Measurements from ENCODE around the gene DLX4. TPM values are rescaled to one million over a fixed set of nuclear protein-coding genes. Genes with fewer than 3 reads are reported as not detected.

The DLX4 gene
- polyA plus RNA-seq, 1 donor from 2014 or later, result not detected

DNA sequence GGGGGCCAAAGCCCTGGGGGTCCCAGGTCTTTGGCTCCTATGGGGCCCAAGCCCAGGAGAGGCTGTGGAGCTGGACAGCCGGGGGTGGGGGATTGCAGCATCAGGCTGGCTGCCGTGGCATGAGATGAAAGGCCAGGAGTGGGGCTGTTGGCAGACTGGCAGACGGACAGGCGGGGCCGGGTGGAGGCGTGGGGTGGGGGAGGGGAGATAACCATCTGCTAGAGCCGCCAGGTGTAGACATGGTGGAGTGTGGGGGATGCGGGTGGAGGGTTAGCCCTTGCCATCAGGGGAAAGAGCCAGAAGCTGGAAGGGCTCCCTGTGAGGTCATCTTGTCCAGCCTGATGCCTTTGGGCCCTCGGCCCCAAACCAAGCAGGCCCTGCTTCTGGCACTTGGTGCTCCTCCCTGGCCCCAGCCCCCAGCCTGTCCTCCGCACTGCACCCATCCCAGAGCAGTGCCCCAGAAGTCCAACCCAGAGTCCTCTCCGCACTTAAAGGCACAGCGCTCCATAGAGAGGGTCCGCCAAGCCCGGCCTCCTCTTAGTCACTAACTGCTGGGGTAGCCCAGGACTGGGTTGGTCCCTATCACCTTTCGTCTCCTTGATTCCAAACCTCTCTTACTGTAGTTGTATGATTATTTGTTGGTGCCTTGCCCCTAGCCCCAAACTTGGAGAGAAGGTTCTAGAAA lies 33.3 kb upstream of the DLX4 start:
- Histone ChIP-seq H3K4me3 (ENCODE audit: low read length) (no peak overlapping the region), H4K20me1 (ENCODE audit: insufficient read depth) (no peaks in the 10 kb centered on the region), H3K27me3 (ENCODE audit: insufficient read depth, low read depth, low read length) (no peaks in the 10 kb centered on the region), H3K27ac (ENCODE audit: low read length) (no peak overlapping the region), H3K9ac (ENCODE audit: low read length) (no peak overlapping the region), H3K4me2 (ENCODE audit: low read length) (no peak overlapping the region), H3K36me3 (ENCODE audit: insufficient read depth, low read length) (no peaks in the 10 kb centered on the region), H3K9me2 (ENCODE audit: insufficient read depth, low read length) (no peaks in the 10 kb centered on the region), H2AFZ (ENCODE audit: low read depth, low read length) (no peak overlapping the region), H3K9me3 (ENCODE audit: low read length) (no peaks in the 10 kb centered on the region), H3K79me2 (replicated peaks; ENCODE audit: insufficient read depth, low read length) (no peaks in the 10 kb centered on the region), H3F3A (ENCODE audit: insufficient read depth, low read length, poor library complexity, severe bottlenecking) (no peaks in the 10 kb centered on the region)
- no peak for TF ChIP-seq TAF1 (IDR thresholded peaks at IDR 0.05; ENCODE audit: low read depth)
- TF ChIP-seq POLR2AphosphoS5 (IDR thresholded peaks at IDR 0.05), result no peak

DNA sequence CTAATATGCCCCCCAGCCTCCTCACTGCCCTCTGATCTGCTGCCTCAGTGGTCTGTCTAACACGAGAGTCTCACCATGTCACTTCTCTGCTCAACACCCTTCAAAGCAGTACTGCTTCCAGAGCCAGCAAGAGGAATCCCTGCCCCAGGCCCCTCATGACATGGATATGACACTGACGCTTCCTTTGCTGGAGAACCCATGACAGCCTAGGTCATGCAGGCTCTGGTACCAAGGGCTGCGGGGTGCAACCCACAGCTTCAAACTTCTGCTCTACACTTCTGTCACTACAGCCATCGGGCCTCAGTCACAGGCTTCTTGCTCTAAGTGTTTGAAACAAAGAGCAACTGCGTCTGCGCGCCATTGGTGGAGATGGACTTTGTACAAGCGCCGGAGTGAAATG lies 32.6 kb upstream of the DLX4 start:
- H3K27me3 ChIP-seq (ENCODE audit: insufficient read depth, low read depth, low read length), result no peaks in the 10 kb centered on the region
- TF ChIP-seq POLR2AphosphoS5 (IDR thresholded peaks at IDR 0.05) (no peak), SMC3 (conservative IDR thresholded peaks at IDR 0.05; ENCODE audit: poor library complexity) (no peak), RAD21 (conservative IDR thresholded peaks at IDR 0.05) (no peak), EZH2 (IDR thresholded peaks at IDR 0.05; ENCODE audit: borderline replicate concordance, insufficient read depth, low read length, poor library complexity, severe bottlenecking) (no peak), EP300 (conservative IDR thresholded peaks at IDR 0.05; ENCODE audit: poor library complexity, severe bottlenecking) (no peak), TAF1 (IDR thresholded peaks at IDR 0.05; ENCODE audit: low read depth) (no peak), MXI1 (conservative IDR thresholded peaks at IDR 0.05; ENCODE audit: poor library complexity, severe bottlenecking) (no peak)
- TF ChIP-seq, protein P1, sequence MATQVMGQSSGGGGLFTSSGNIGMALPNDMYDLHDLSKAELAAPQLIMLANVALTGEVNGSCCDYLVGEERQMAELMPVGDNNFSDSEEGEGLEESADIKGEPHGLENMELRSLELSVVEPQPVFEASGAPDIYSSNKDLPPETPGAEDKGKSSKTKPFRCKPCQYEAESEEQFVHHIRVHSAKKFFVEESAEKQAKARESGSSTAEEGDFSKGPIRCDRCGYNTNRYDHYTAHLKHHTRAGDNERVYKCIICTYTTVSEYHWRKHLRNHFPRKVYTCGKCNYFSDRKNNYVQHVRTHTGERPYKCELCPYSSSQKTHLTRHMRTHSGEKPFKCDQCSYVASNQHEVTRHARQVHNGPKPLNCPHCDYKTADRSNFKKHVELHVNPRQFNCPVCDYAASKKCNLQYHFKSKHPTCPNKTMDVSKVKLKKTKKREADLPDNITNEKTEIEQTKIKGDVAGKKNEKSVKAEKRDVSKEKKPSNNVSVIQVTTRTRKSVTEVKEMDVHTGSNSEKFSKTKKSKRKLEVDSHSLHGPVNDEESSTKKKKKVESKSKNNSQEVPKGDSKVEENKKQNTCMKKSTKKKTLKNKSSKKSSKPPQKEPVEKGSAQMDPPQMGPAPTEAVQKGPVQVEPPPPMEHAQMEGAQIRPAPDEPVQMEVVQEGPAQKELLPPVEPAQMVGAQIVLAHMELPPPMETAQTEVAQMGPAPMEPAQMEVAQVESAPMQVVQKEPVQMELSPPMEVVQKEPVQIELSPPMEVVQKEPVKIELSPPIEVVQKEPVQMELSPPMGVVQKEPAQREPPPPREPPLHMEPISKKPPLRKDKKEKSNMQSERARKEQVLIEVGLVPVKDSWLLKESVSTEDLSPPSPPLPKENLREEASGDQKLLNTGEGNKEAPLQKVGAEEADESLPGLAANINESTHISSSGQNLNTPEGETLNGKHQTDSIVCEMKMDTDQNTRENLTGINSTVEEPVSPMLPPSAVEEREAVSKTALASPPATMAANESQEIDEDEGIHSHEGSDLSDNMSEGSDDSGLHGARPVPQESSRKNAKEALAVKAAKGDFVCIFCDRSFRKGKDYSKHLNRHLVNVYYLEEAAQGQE (IDR thresholded peaks at IDR 0.05; ENCODE audit: borderline replicate concordance), result no peak
- TF ChIP-seq, protein P2, sequence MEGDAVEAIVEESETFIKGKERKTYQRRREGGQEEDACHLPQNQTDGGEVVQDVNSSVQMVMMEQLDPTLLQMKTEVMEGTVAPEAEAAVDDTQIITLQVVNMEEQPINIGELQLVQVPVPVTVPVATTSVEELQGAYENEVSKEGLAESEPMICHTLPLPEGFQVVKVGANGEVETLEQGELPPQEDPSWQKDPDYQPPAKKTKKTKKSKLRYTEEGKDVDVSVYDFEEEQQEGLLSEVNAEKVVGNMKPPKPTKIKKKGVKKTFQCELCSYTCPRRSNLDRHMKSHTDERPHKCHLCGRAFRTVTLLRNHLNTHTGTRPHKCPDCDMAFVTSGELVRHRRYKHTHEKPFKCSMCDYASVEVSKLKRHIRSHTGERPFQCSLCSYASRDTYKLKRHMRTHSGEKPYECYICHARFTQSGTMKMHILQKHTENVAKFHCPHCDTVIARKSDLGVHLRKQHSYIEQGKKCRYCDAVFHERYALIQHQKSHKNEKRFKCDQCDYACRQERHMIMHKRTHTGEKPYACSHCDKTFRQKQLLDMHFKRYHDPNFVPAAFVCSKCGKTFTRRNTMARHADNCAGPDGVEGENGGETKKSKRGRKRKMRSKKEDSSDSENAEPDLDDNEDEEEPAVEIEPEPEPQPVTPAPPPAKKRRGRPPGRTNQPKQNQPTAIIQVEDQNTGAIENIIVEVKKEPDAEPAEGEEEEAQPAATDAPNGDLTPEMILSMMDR (IDR thresholded peaks at IDR 0.05; ENCODE audit: poor library complexity, severe bottlenecking), result no peak

More for the DNA sequence above, 32.6 kb upstream of the DLX4 start:
- H3K79me2 ChIP-seq (replicated peaks; ENCODE audit: insufficient read depth, low read length), result no peaks in the 10 kb centered on the region
- H3K9ac ChIP-seq (ENCODE audit: low read length), result no peak overlapping the region
- H2AFZ ChIP-seq (ENCODE audit: low read depth, low read length), result no peak overlapping the region
- no peaks in the 10 kb centered on the region for H3K9me3 ChIP-seq (ENCODE audit: low read length)
- H3K4me3 ChIP-seq (ENCODE audit: low read length), result no peak overlapping the region
- H3F3A ChIP-seq (ENCODE audit: insufficient read depth, low read length, poor library complexity, severe bottlenecking), result no peaks in the 10 kb centered on the region
- no peaks in the 10 kb centered on the region for H3K36me3 ChIP-seq (ENCODE audit: insufficient read depth, low read length)
- H3K4me2 ChIP-seq (ENCODE audit: low read length), result no peak overlapping the region
- H3K27ac ChIP-seq (ENCODE audit: low read length), result no peak overlapping the region
- no peaks in the 10 kb centered on the region for H4K20me1 ChIP-seq (ENCODE audit: insufficient read depth)
- H3K9me2 ChIP-seq (ENCODE audit: insufficient read depth, low read length), result no peaks in the 10 kb centered on the region
